Liver (tissue), 9 donors: ENCODE results near the gene UNC13D. TPM values are rescaled to one million over a fixed set of nuclear protein-coding genes. Genes with fewer than 3 reads are reported as not detected.

Source experiments
- DNase-seq: peaks from one replicate; pipeline ENCODE4 v3.0.0-alpha.2; 2017; ENCODE audit warnings: low spot score
- H3K27ac ChIP-seq, 2 donors: one replicate each; pipeline ENCODE4 v1.7.0; 2013; ENCODE audit warnings: inconsistent platforms in 2 of 2, low read length in 2 of 2, control low read depth in 1 of 2, low read depth in 1 of 2, mild to moderate bottlenecking in 1 of 2
- H3K27me3 ChIP-seq, 4 donors: one replicate each; pipeline versions ENCODE4 v1.6.1 to v1.7.0; 2013; ENCODE audit warnings: low read length in 3 of 4, inconsistent platforms in 1 of 4, mild to moderate bottlenecking in 1 of 4, moderate library complexity in 1 of 4; ENCODE audit not compliant: control insufficient read depth in 4 of 4, insufficient read depth in 4 of 4
- H3K36me3 ChIP-seq, 4 donors: one replicate each; pipeline versions ENCODE4 v1.6.1 to v1.7.0; 2013; ENCODE audit warnings: low read length in 3 of 4, mild to moderate bottlenecking in 3 of 4, low read depth in 1 of 4, moderate library complexity in 1 of 4; ENCODE audit not compliant: control insufficient read depth in 4 of 4, insufficient read depth in 3 of 4
- H3K4me1 ChIP-seq, 4 donors: one replicate each; pipeline versions ENCODE4 v1.6.1 to v1.7.0; 2013; ENCODE audit warnings: low read length in 3 of 4, mild to moderate bottlenecking in 3 of 4, moderate library complexity in 1 of 4; ENCODE audit not compliant: control insufficient read depth in 4 of 4, insufficient read depth in 4 of 4
- H3K4me3 ChIP-seq, 3 donors: one replicate each; pipeline versions ENCODE4 v1.6.1 to v1.7.0; 2013; ENCODE audit warnings: low read length in 3 of 3, control low read depth in 1 of 3, low read depth in 1 of 3, mild to moderate bottlenecking in 1 of 3
- H3K9ac ChIP-seq, 2 donors: one replicate each; pipeline ENCODE4 v1.7.0; 2013; ENCODE audit warnings: low read length in 2 of 2, mild to moderate bottlenecking in 2 of 2, moderate library complexity in 2 of 2, control low read depth in 1 of 2, low read depth in 1 of 2
- H3K9me3 ChIP-seq, 4 donors: one replicate each; pipeline versions ENCODE4 v1.6.1 to v1.7.0; 2013; ENCODE audit warnings: low read length in 3 of 4; ENCODE audit not compliant: control insufficient read depth in 4 of 4
- ATF3 ChIP-seq: IDR thresholded peaks from 2 replicates; pipeline ENCODE4 v1.6.1; 2016; ENCODE audit warnings: antibody characterized with exemption
- CTCF ChIP-seq: fragments of 150-350 bp; IDR thresholded peaks from 2 replicates; pipeline ENCODE4 v1.5.1; 2017; ENCODE audit warnings: improper control_type of control experiment, low read depth, low read length; ENCODE audit not compliant: missing input control
- EGR1 ChIP-seq, 2 donors: IDR thresholded peaks; 2 replicates each; pipeline ENCODE4 v1.6.1; 2016 to 2018; ENCODE audit warnings: antibody characterized with exemption in 2 of 2, low read depth in 2 of 2
- FOXA2 ChIP-seq: IDR thresholded peaks from 2 replicates; pipeline ENCODE4 v1.6.1; 2016; ENCODE audit warnings: antibody characterized with exemption
- HNF4A ChIP-seq, 2 donors: conservative IDR thresholded peaks; 2 replicates each; pipeline ENCODE4 v1.6.1; 2016; ENCODE audit warnings: antibody characterized with exemption in 2 of 2, mild to moderate bottlenecking in 2 of 2
- JUND ChIP-seq, 2 donors: IDR thresholded peaks; 2 replicates each; pipeline ENCODE4 v1.6.1; 2016; ENCODE audit warnings: antibody characterized with exemption in 2 of 2
- MAX ChIP-seq: IDR thresholded peaks from 2 replicates; pipeline ENCODE4 v1.6.1; 2016; ENCODE audit warnings: antibody characterized with exemption
- RAD21 ChIP-seq, 2 donors: IDR thresholded peaks; 2 replicates each; pipeline ENCODE4 v1.6.1; 2016; ENCODE audit warnings: antibody characterized with exemption in 2 of 2, mild to moderate bottlenecking in 2 of 2
- REST ChIP-seq: IDR thresholded peaks from 2 replicates; pipeline ENCODE4 v1.6.1; 2016; ENCODE audit warnings: antibody characterized with exemption, mild to moderate bottlenecking
- RXRA ChIP-seq, 2 donors: IDR thresholded peaks; 2 replicates each; pipeline ENCODE4 v1.6.1; 2017 to 2018; ENCODE audit warnings: antibody characterized with exemption in 2 of 2, mild to moderate bottlenecking in 1 of 2
- SP1 ChIP-seq: IDR thresholded peaks from 2 replicates; pipeline ENCODE4 v1.6.1; 2018; ENCODE audit warnings: antibody characterized with exemption, mild to moderate bottlenecking
- TAF1 ChIP-seq: conservative IDR thresholded peaks from 2 replicates; pipeline ENCODE4 v1.6.1; 2016; ENCODE audit warnings: antibody characterized with exemption, mild to moderate bottlenecking
- YY1 ChIP-seq: IDR thresholded peaks from 2 replicates; pipeline ENCODE4 v1.6.1; 2016; ENCODE audit warnings: antibody characterized with exemption, mild to moderate bottlenecking
- WGBS: extraction: QIAGEN DNeasy Blood & Tissue Kit; methylation state at CpG from one replicate; pipeline ENCODE4 v1.1.7; 2013; 5-methylcytosine and 5-hydroxymethylcytosine counted together
- polyA plus RNA-seq, 2 donors: library from polyadenylated mRNA; stranded (reverse) in 1 of 2; unstranded in 1 of 2; fragments of 200-250 nt in 1 of 2; fragments of >200 nt in 1 of 2; fragmentation: Nextera tagmentation in 1 of 2; extraction: Ambion mirVana in 1 of 2; gene quantifications; one replicate each; pipeline versions ENCODE4 v1.2.1 to v1.2.3, GENCODE V29; 2013 to 2015
- total RNA-seq, 2 donors: library from RNA; depleted of rRNA; stranded (reverse); fragments of >200 nt; gene quantifications; one replicate each; pipeline ENCODE4 v1.2.3, GENCODE V29; 2014
- donor health status: healthy.
- donor health status: healthy.
- donor health status: healthy.
- donor health status: healthy.
- donor health status: healthy.

Gene UNC13D
- total and polyA plus RNA-seq, 4 donors = 2.1 to 22.9 (median 7.6) TPM

GRCh38 chr17:75779987-75780889 is 64.0 kb downstream of the UNC13D start (continued):
- TF ChIP-seq JUND (IDR thresholded peaks at IDR 0.05) = no peak
- TF ChIP-seq TAF1 = peak; percentile 21
- TF ChIP-seq RAD21 (IDR thresholded peaks at IDR 0.05) = no peak
- peak in 1 of 2 donors; percentile 18 for TF ChIP-seq RXRA (IDR thresholded peaks at IDR 0.05)

- Histone ChIP-seq H3K9me3 (no peaks in the 10 kb centered on the region), H3K36me3 (peaks cover 0 to 13% (median 8%) of the 10 kb centered on the region in 4 donors), H3K4me1 (peaks cover 3 to 39% (median 23%) of the 10 kb centered on the region in 4 donors), H3K27me3 (no peaks in the 10 kb centered on the region), H3K27ac (peak overlapping the region; percentile 92 to 98), H3K9ac (peak overlapping the region; percentile 89 to 97), H3K4me3 (peak overlapping the region; percentile 82 to 98 (median 96))
- peak; percentile 95 for DNase-seq
- under 1% methylated on average over 84 of the region's 84 CpGs for WGBS
- TF ChIP-seq ATF3 = no peak
- TF ChIP-seq JUND (IDR thresholded peaks at IDR 0.05) = peak in 1 of 2 donors; percentile 55
- peak; percentile 98 for TF ChIP-seq SP1
- TF ChIP-seq REST = peak; percentile 95
- TF ChIP-seq CTCF = no peak
- peak; percentile 56 for TF ChIP-seq YY1
- peak in 1 of 2 donors; percentile 62 for TF ChIP-seq EGR1 (IDR thresholded peaks at IDR 0.05; ENCODE audit: low read depth in 2 of 2)
- no peak for TF ChIP-seq FOXA2
- TF ChIP-seq MAX = peak; percentile 39
- TF ChIP-seq TAF1 = peak; percentile 100
- no peak for TF ChIP-seq HNF4A (conservative IDR thresholded peaks at IDR 0.05)
- TF ChIP-seq RAD21 (IDR thresholded peaks at IDR 0.05) = no peak
Observed at GRCh38 chr17:75779250-75779986, 64.8 kb downstream of the UNC13D start.
